GM12878 (cell line): ENCODE results near the gene DOHH. TPM values are rescaled to one million over a fixed set of nuclear protein-coding genes. Genes with fewer than 3 reads are reported as not detected.
A peak's percentile ranks its signal among the peaks of the same experiment; 100 is the strongest.

ENCODE experiments used
- ATF7 ChIP-seq: fragments of 450-650 bp; IDR thresholded peaks from 2 replicates; pipeline ENCODE4 v1.6.1; 2016; ENCODE audit warnings: low read depth, mild to moderate bottlenecking
- BCL3 ChIP-seq: IDR thresholded peaks from 2 replicates; pipeline ENCODE4 v1.6.1; 2011; ENCODE audit warnings: borderline replicate concordance, low read depth, mild to moderate bottlenecking, moderate library complexity, low read length; ENCODE audit not compliant: insufficient read depth, poor library complexity, severe bottlenecking
- E2F8 ChIP-seq: fragments of 450-650 bp; IDR thresholded peaks from 2 replicates; pipeline ENCODE4 v1.6.1; 2018; ENCODE audit warnings: mild to moderate bottlenecking, low read depth, moderate library complexity; ENCODE audit not compliant: partially characterized antibody
- NFIC ChIP-seq: IDR thresholded peaks from 2 replicates; pipeline ENCODE4 v1.6.1; 2012; ENCODE audit warnings: low read depth, mild to moderate bottlenecking, inconsistent platforms, low read length, moderate library complexity
- NFYA ChIP-seq: IDR thresholded peaks from 2 replicates; pipeline ENCODE4 v1.6.1; 2011; ENCODE audit warnings: low read depth, mild to moderate bottlenecking, low read length, improper control_type of control experiment, borderline replicate concordance
- NRF1 ChIP-seq: conservative IDR thresholded peaks from 2 replicates; pipeline ENCODE4 v1.6.1; 2011; ENCODE audit warnings: mild to moderate bottlenecking, low read depth, low read length, improper control_type of control experiment
- PAX5 ChIP-seq: IDR thresholded peaks from 2 replicates; pipeline ENCODE4 v1.6.1; 2011; ENCODE audit warnings: low read depth, low read length, borderline replicate concordance
- PML ChIP-seq: IDR thresholded peaks from 2 replicates; pipeline ENCODE4 v1.6.1; 2012; ENCODE audit warnings: low read length, inconsistent platforms
- POLR2A ChIP-seq: IDR thresholded peaks from 2 replicates; pipeline ENCODE4 v1.6.1; 2011; ENCODE audit warnings: low read depth, mild to moderate bottlenecking, low read length
- RELA ChIP-seq: fragments of 450-650 bp; IDR thresholded peaks from 2 replicates; pipeline ENCODE4 v1.8.0; 2014; ENCODE audit warnings: borderline replicate concordance; ENCODE audit not compliant: partially characterized antibody
- SMAD5 ChIP-seq: IDR thresholded peaks from 2 replicates; pipeline ENCODE4 v1.6.1; 2016; ENCODE audit warnings: antibody characterized with exemption, low read depth
- SREBF2 ChIP-seq: IDR thresholded peaks from 2 replicates; pipeline ENCODE4 v1.6.1; 2012; ENCODE audit warnings: mild to moderate bottlenecking, low read length
- polyA plus RNA-seq, 11 experiments: library from polyadenylated mRNA; depleted of rRNA in 4 of 11; unstranded in 6 of 11; stranded (reverse) in 5 of 11; fragments of >200 nt; fragmentation: Nextera tagmentation in 4 of 11; fragmentation: Illumina TruSeq in 1 of 11; extraction: Ambion mirVana in 4 of 11; extraction: Trizol in 1 of 11; gene quantifications; 1 replicate in 1 of 11; 2 replicates in 10 of 11; pipeline versions ENCODE4 v1.2.1 to v1.2.3, GENCODE V29; 2011 to 2016; ENCODE audit warnings: inconsistent platforms in 2 of 11, missing spikeins in 2 of 11, low read depth in 1 of 11
- total RNA-seq, 4 experiments: library from RNA; depleted of rRNA in 3 of 4; stranded (reverse); fragments of >200 nt in 3 of 4; fragmentation: Illumina TruSeq in 1 of 4; extraction: Trizol in 1 of 4; gene quantifications; 2 replicates each; pipeline versions ENCODE4 v1.2.1 to v1.2.3, GENCODE V29; 2013 to 2021
- TF ChIP-seq, protein P1 (sequence below): fragments of 450-650 bp; IDR thresholded peaks from 2 replicates; pipeline ENCODE4 v1.6.1; 2017; ENCODE audit warnings: antibody characterized with exemption, mild to moderate bottlenecking, moderate library complexity
- TF ChIP-seq, protein P2 (sequence below): fragments of 450-650 bp; IDR thresholded peaks from 2 replicates; pipeline ENCODE4 v1.6.1; 2016; ENCODE audit warnings: mild to moderate bottlenecking
- TF ChIP-seq, protein P3 (sequence below): IDR thresholded peaks from 2 replicates; pipeline ENCODE4 v1.6.1; 2011; ENCODE audit warnings: mild to moderate bottlenecking, low read depth, low read length, moderate library complexity; ENCODE audit not compliant: insufficient replicate concordance
- TF ChIP-seq, protein P4 (sequence below): IDR thresholded peaks from 2 replicates; pipeline ENCODE4 v1.6.1; 2012; ENCODE audit warnings: mild to moderate bottlenecking, low read depth, low read length

The DOHH gene
- total and polyA plus RNA-seq, 10 of the 15 experiments (the other 5 are each of a cell fraction or from before 2014, with no cell fraction given), result 0.11 to 28.6 (median 11.7) TPM

- TF ChIP-seq, protein P1, sequence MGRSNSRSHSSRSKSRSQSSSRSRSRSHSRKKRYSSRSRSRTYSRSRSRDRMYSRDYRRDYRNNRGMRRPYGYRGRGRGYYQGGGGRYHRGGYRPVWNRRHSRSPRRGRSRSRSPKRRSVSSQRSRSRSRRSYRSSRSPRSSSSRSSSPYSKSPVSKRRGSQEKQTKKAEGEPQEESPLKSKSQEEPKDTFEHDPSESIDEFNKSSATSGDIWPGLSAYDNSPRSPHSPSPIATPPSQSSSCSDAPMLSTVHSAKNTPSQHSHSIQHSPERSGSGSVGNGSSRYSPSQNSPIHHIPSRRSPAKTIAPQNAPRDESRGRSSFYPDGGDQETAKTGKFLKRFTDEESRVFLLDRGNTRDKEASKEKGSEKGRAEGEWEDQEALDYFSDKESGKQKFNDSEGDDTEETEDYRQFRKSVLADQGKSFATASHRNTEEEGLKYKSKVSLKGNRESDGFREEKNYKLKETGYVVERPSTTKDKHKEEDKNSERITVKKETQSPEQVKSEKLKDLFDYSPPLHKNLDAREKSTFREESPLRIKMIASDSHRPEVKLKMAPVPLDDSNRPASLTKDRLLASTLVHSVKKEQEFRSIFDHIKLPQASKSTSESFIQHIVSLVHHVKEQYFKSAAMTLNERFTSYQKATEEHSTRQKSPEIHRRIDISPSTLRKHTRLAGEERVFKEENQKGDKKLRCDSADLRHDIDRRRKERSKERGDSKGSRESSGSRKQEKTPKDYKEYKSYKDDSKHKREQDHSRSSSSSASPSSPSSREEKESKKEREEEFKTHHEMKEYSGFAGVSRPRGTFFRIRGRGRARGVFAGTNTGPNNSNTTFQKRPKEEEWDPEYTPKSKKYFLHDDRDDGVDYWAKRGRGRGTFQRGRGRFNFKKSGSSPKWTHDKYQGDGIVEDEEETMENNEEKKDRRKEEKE, result peak; percentile 99
- no peak for TF ChIP-seq BCL3
- TF ChIP-seq PAX5, result no peak; the same call in 1 of the 2 replicates
- TF ChIP-seq, protein P2, sequence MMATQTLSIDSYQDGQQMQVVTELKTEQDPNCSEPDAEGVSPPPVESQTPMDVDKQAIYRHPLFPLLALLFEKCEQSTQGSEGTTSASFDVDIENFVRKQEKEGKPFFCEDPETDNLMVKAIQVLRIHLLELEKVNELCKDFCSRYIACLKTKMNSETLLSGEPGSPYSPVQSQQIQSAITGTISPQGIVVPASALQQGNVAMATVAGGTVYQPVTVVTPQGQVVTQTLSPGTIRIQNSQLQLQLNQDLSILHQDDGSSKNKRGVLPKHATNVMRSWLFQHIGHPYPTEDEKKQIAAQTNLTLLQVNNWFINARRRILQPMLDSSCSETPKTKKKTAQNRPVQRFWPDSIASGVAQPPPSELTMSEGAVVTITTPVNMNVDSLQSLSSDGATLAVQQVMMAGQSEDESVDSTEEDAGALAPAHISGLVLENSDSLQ, result no peak; the same call in 1 of the 2 replicates
- TF ChIP-seq PML, result no peak
- TF ChIP-seq NFYA, result no peak
- TF ChIP-seq E2F8, result peak; percentile 64
- no peak for TF ChIP-seq SREBF2
- TF ChIP-seq POLR2A, result peak; percentile 98
- TF ChIP-seq SMAD5, result peak; percentile 83
- peak; percentile 74; the same call in 1 of the 2 replicates for TF ChIP-seq NFIC
- TF ChIP-seq NRF1, result peak; percentile 74
- TF ChIP-seq, protein P3, sequence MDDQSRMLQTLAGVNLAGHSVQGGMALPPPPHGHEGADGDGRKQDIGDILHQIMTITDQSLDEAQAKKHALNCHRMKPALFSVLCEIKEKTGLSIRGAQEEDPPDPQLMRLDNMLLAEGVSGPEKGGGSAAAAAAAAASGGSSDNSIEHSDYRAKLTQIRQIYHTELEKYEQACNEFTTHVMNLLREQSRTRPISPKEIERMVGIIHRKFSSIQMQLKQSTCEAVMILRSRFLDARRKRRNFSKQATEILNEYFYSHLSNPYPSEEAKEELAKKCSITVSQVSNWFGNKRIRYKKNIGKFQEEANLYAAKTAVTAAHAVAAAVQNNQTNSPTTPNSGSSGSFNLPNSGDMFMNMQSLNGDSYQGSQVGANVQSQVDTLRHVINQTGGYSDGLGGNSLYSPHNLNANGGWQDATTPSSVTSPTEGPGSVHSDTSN, result no peak
- TF ChIP-seq, protein P4, sequence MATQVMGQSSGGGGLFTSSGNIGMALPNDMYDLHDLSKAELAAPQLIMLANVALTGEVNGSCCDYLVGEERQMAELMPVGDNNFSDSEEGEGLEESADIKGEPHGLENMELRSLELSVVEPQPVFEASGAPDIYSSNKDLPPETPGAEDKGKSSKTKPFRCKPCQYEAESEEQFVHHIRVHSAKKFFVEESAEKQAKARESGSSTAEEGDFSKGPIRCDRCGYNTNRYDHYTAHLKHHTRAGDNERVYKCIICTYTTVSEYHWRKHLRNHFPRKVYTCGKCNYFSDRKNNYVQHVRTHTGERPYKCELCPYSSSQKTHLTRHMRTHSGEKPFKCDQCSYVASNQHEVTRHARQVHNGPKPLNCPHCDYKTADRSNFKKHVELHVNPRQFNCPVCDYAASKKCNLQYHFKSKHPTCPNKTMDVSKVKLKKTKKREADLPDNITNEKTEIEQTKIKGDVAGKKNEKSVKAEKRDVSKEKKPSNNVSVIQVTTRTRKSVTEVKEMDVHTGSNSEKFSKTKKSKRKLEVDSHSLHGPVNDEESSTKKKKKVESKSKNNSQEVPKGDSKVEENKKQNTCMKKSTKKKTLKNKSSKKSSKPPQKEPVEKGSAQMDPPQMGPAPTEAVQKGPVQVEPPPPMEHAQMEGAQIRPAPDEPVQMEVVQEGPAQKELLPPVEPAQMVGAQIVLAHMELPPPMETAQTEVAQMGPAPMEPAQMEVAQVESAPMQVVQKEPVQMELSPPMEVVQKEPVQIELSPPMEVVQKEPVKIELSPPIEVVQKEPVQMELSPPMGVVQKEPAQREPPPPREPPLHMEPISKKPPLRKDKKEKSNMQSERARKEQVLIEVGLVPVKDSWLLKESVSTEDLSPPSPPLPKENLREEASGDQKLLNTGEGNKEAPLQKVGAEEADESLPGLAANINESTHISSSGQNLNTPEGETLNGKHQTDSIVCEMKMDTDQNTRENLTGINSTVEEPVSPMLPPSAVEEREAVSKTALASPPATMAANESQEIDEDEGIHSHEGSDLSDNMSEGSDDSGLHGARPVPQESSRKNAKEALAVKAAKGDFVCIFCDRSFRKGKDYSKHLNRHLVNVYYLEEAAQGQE, result no peak
- peak; percentile 100 for TF ChIP-seq ATF7
- TF ChIP-seq RELA, result peak; percentile 89
Observed at GRCh38 chr19:3500429-3501101, at the start of gene DOHH (continued).
